ENCODE data around the gene CFAP157. TPM values are rescaled to one million over a fixed set of nuclear protein-coding genes. Genes with fewer than 3 reads are reported as not detected.

The CFAP157 gene
- total RNA-seq, 1 experiment from 2014 or later, result 0.22 TPM

DNA sequence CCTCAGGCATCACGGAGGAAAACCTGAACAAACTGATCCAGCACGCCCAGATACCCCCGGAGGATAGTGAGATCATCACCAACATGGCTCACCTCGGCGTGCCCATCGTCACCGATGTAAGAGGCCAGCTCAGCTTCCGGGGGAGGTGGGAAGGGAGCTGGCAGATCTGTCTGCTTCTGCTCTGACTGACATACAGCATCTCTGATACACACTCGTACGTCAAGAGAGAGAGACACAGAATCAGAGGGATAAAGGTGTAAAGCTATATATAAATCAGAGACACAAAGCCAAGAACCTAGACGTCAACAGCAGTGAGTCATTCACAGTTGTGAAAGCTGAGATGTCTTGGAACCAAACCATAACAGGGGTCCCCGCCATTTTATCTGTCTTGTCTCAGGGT, 30.1 kb upstream of the CFAP157 start:
- intact Hi-C loops (cut with micrococcal nuclease), result no loop called here
- no peak for ATAC-seq

GRCh38 chr9:127679506-127679905, 27.3 kb upstream of the CFAP157 start:
- no peak overlapping the region for H3K9ac ChIP-seq (ENCODE audit: low read length)
- H2AFZ ChIP-seq (ENCODE audit: low read depth, low read length, poor library complexity, severe bottlenecking), result no peak overlapping the region
- no peaks in the 10 kb centered on the region for H3K9me2 ChIP-seq (ENCODE audit: insufficient read depth)
- ATAC-seq (no peak), DNase-seq (ENCODE audit: low read depth, low spot score) (no peak)
- H3K36me3 ChIP-seq (ENCODE audit: control insufficient read depth in 1 of 2, insufficient read depth in 2 of 2, low read length in 2 of 2), result peaks cover 0 to 3% of the 10 kb centered on the region in 2 experiments; a peak in 1 of 4 replicates
- CTCF ChIA-PET, result no interaction called here
- H3K9me3 ChIP-seq (ENCODE audit: control insufficient read depth in 1 of 2, insufficient read depth in 1 of 2, low read depth in 1 of 2, low read length in 2 of 2), result no peaks in the 10 kb centered on the region
- no peak overlapping the region for H3K4me3 ChIP-seq (replicated peaks in 1 of 2; ENCODE audit: low read depth in 1 of 2, low read length in 2 of 2)
- POLR2A ChIA-PET, result no interaction called here
- intact Hi-C loops (cut with micrococcal nuclease), result no loop called here
- no peak overlapping the region for H3K27ac ChIP-seq (ENCODE audit: low read depth, low read length)
- TF ChIP-seq, protein P1, sequence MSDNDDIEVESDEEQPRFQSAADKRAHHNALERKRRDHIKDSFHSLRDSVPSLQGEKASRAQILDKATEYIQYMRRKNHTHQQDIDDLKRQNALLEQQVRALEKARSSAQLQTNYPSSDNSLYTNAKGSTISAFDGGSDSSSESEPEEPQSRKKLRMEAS (IDR thresholded peaks at IDR 0.05), result no peak
- TF ChIP-seq REST (IDR thresholded peaks at IDR 0.05; ENCODE audit: low read depth) (no peak), SP1 (IDR thresholded peaks at IDR 0.05; ENCODE audit: low read depth) (no peak), ZFX (IDR thresholded peaks at IDR 0.05) (no peak), POLR2A (IDR thresholded peaks at IDR 0.05; ENCODE audit: borderline replicate concordance, extremely low read depth, insufficient read depth, insufficient read length) (no peak), ELF1 (IDR thresholded peaks at IDR 0.05; ENCODE audit: borderline replicate concordance, low read depth) (no peak), TCF7L2 (IDR thresholded peaks at IDR 0.05; ENCODE audit: borderline replicate concordance, extremely low read depth, insufficient read depth, insufficient read length) (no peak), JUND (IDR thresholded peaks at IDR 0.05) (no peak), SIN3A (IDR thresholded peaks at IDR 0.05; ENCODE audit: low read depth) (no peak)
- no peak overlapping the region for H3K4me2 ChIP-seq (ENCODE audit: low read length)
- no peaks in the 10 kb centered on the region for H3K27me3 ChIP-seq (ENCODE audit: insufficient read depth, low read length)
- H4K20me1 ChIP-seq (ENCODE audit: insufficient read depth), result no peaks in the 10 kb centered on the region
- RAD21 ChIA-PET (ENCODE audit: low non-redundant PET in 1 of 2, low total read pairs in 2 of 2, uncharacterized antibody in 2 of 2, unreplicated experiment in 2 of 2), result no interaction called here
- no peaks in the 10 kb centered on the region for H3K79me2 ChIP-seq (ENCODE audit: insufficient read depth, low read length)
- peaks cover 0 to 5% of the 10 kb centered on the region in 2 experiments; a peak in 1 of 4 replicates for H3K4me1 ChIP-seq (ENCODE audit: control insufficient read depth in 1 of 2, insufficient read depth in 2 of 2, low read length in 2 of 2)
- BruUV-seq (replicated peaks), result no TSS peak

More for the DNA sequence above, 30.1 kb upstream of the CFAP157 start:
- Histone ChIP-seq H4K20me1 (ENCODE audit: insufficient read depth) (no peaks in the 10 kb centered on the region), H3K79me2 (ENCODE audit: insufficient read depth, low read length) (no peaks in the 10 kb centered on the region), H2AFZ (ENCODE audit: low read depth, low read length, poor library complexity, severe bottlenecking) (no peak overlapping the region), H3K4me2 (ENCODE audit: low read length) (no peak overlapping the region), H3K27ac (ENCODE audit: low read depth, low read length) (no peak overlapping the region), H3K4me3 (replicated peaks in 1 of 2; ENCODE audit: low read depth in 1 of 2, low read length in 2 of 2) (no peak overlapping the region), H3K9ac (ENCODE audit: low read length) (no peak overlapping the region), H3K36me3 (ENCODE audit: control insufficient read depth in 1 of 2, insufficient read depth in 2 of 2, low read length in 2 of 2) (peaks cover 0 to 5% of the 10 kb centered on the region in 2 experiments; a peak in 2 of 4 replicates), H3K4me1 (ENCODE audit: control insufficient read depth in 1 of 2, insufficient read depth in 2 of 2, low read length in 2 of 2) (no peaks in the 10 kb centered on the region), H3K9me3 (ENCODE audit: control insufficient read depth in 1 of 2, insufficient read depth in 1 of 2, low read depth in 1 of 2, low read length in 2 of 2) (no peaks in the 10 kb centered on the region), H3K27me3 (ENCODE audit: insufficient read depth, low read length) (no peaks in the 10 kb centered on the region), H3K9me2 (ENCODE audit: insufficient read depth) (no peaks in the 10 kb centered on the region)
- ChIA-PET POLR2A (no interaction called here), RAD21 (ENCODE audit: low non-redundant PET in 1 of 2, low total read pairs in 2 of 2, uncharacterized antibody in 2 of 2, unreplicated experiment in 2 of 2) (no interaction called here), CTCF (no interaction called here)
- DNase-seq (ENCODE audit: low read depth, low spot score), result no peak
- BruUV-seq (replicated peaks), result no TSS peak
- TF ChIP-seq ELF1 (IDR thresholded peaks at IDR 0.05; ENCODE audit: borderline replicate concordance, low read depth) (no peak), SIN3A (IDR thresholded peaks at IDR 0.05; ENCODE audit: low read depth) (no peak), POLR2AphosphoS5 (IDR thresholded peaks at IDR 0.05; ENCODE audit: low read depth, low read length) (no peak), TCF7L2 (IDR thresholded peaks at IDR 0.05; ENCODE audit: borderline replicate concordance, extremely low read depth, insufficient read depth, insufficient read length) (no peak), CEBPB (IDR thresholded peaks at IDR 0.05; ENCODE audit: low read depth) (no peak), EZH2phosphoT487 (IDR thresholded peaks at IDR 0.05; ENCODE audit: borderline replicate concordance) (no peak), ZFX (IDR thresholded peaks at IDR 0.05) (no peak), EGR1 (IDR thresholded peaks at IDR 0.05; ENCODE audit: low read depth) (no peak), SRF (IDR thresholded peaks at IDR 0.05; ENCODE audit: low read depth) (no peak), FOSL1 (IDR thresholded peaks at IDR 0.05; ENCODE audit: low read depth) (no peak), JUND (IDR thresholded peaks at IDR 0.05) (no peak)
- TF ChIP-seq, protein P2, sequence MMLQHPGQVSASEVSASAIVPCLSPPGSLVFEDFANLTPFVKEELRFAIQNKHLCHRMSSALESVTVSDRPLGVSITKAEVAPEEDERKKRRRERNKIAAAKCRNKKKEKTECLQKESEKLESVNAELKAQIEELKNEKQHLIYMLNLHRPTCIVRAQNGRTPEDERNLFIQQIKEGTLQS (IDR thresholded peaks at IDR 0.05), result no peak
